Esophagus (tissue), 2 donors: ENCODE measurements around the gene ZP3. TPM values are rescaled to one million over a fixed set of nuclear protein-coding genes. Genes with fewer than 3 reads are reported as not detected.
"Not testable (repeated sequence)": the region's sequence is repeated elsewhere in the genome, so short reads cannot be mapped to it uniquely, and the experiment has no call there.

Experiments used
- H3K27ac ChIP-seq, 2 donors: one replicate each; pipeline ENCODE4 v1.5.1; 2013; ENCODE audit warnings: low read depth in 2 of 2, mild to moderate bottlenecking in 2 of 2, inconsistent platforms in 1 of 2, low read length in 1 of 2, moderate library complexity in 1 of 2
- H3K27me3 ChIP-seq, 2 donors: one replicate each; pipeline ENCODE4 v1.6.1; 2013; ENCODE audit warnings: low read length in 2 of 2, control low read depth in 1 of 2, mild to moderate bottlenecking in 1 of 2; ENCODE audit not compliant: insufficient read depth in 2 of 2, control insufficient read depth in 1 of 2
- H3K36me3 ChIP-seq, 2 donors: one replicate each; pipeline ENCODE4 v1.6.1; 2013; ENCODE audit warnings: low read length in 1 of 2; ENCODE audit not compliant: control insufficient read depth in 2 of 2, insufficient read depth in 2 of 2
- H3K4me1 ChIP-seq, 2 donors: one replicate each; pipeline ENCODE4 v1.6.1; 2013; ENCODE audit warnings: low read length in 1 of 2; ENCODE audit not compliant: control insufficient read depth in 2 of 2, insufficient read depth in 2 of 2
- H3K4me3 ChIP-seq, 2 donors: one replicate each; pipeline ENCODE4 v1.5.1; 2013; ENCODE audit warnings: low read length in 2 of 2, mild to moderate bottlenecking in 2 of 2, low read depth in 1 of 2, moderate library complexity in 1 of 2
- H3K9me3 ChIP-seq, 2 donors: one replicate each; pipeline ENCODE4 v1.6.1; 2013; ENCODE audit warnings: mild to moderate bottlenecking in 2 of 2, low read depth in 1 of 2, low read length in 1 of 2, moderate library complexity in 1 of 2; ENCODE audit not compliant: control insufficient read depth in 2 of 2, insufficient read depth in 1 of 2
- WGBS, 2 donors: extraction: QIAGEN DNeasy Blood & Tissue Kit; methylation state at CpG; one replicate each; pipeline ENCODE4 v1.1.7; 2013; 5-methylcytosine and 5-hydroxymethylcytosine counted together
- polyA plus RNA-seq, 2 donors: library from polyadenylated mRNA; stranded (reverse); fragments of 200-250 nt; gene quantifications; one replicate each; pipeline ENCODE4 v1.2.3, GENCODE V29; 2013
- donor health status: healthy with polysubstance abuse.
- donor health status: Bipolar disorder and iron deficiency.

Gene ZP3
- polyA plus RNA-seq, 2 donors, result 4.3 to 6.9 TPM

DNA sequence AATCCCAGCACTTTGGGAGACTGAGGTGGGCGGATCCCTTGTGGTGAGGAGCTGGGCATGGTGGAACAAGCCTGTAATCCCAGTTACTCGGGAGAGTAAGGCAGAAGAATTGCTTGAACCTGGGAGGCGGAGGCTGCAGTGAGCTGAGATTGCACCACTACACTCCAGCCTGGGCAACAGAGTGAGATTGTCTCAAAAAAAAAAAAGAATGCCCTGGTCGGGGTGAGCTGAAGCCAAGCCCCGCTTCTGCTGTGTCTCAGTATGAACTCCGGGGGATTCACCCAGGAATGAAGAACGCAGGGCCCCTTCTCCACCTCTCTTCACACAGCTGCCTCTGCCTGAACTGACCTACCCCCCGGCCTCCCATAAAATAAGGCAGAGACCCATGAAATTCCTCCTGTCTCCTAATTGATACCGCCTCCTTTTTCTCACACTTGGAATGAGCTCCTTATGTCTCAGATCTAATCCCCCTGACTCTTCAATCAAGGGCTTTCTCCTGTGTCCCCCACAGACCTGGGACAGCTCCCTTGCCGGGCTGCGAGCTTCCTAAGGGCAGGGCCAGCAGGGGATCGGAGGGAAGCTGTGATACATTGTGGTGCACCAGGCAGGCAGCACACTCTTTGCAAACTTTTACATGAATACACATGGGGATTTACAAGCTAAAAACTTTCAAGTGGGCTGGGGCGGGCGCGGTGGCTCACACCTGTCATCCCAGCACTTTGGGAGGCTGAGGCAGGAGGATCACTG is 911 bp upstream of the ZP3 start:
- Histone ChIP-seq H3K9me3 (no peaks in the 10 kb centered on the region), H3K4me1 (peaks cover 0 to 2% of the 10 kb centered on the region in 2 donors), H3K27me3 (no peaks in the 10 kb centered on the region), H3K27ac (peak overlapping the region in 1 of 2 donors; percentile 50), H3K4me3 (no peak overlapping the region), H3K36me3 (no peaks in the 10 kb centered on the region)
- WGBS, 2 donors, result 55 to 61% methylated on average over 14 to 15 of the region's 15 CpGs

DNA sequence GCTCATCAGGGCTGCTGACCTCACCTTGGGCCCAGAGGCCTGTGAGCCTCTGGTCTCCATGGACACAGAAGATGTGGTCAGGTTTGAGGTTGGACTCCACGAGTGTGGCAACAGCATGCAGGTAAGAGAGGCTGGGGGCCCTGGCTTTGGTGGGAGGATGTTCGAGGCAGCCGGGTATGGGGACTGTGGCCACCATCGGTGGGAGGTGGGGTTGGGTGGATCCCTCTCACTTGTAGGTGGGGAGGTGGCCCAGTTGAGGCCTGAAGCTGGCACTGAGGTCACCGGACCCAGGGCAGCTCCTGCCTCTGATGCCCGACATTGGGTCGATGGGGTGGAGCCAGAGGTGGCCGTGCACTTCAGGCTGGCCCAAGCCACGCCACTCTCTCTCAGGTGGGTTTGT is 406 bp downstream of the ZP3 start:
- H3K9me3 ChIP-seq, result no peaks in the 10 kb centered on the region
- no peak overlapping the region for H3K4me3 ChIP-seq
- no peak overlapping the region for H3K27ac ChIP-seq
- WGBS, 2 donors, result 92 to 94% methylated on average over 9 of the region's 9 CpGs
- H3K4me1 ChIP-seq, result peaks cover 0 to 2% of the 10 kb centered on the region in 2 donors
- no peaks in the 10 kb centered on the region for H3K36me3 ChIP-seq
- H3K27me3 ChIP-seq, result no peaks in the 10 kb centered on the region

DNA sequence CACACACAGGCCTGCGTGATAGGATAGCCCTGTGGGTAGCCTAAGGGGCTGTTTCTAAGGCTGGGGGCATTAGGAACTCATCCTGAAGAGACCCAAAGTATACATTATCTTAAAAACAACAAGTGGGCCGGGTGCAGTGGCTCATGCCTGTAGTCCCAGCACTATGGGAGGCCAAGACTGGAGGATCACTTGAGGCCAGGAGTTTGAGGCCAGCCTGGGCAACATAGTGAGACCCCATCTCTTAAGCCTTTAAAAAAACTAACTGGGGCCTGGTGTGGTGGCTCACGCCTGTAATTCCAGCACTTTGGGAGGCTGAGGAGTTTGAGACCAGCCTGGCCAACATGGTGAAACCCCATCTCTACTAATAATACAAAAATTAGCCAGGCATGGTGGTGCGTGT is 808 bp downstream of the ZP3 start:
- H3K36me3 ChIP-seq, H3K27me3 ChIP-seq, H3K4me1 ChIP-seq, H3K27ac ChIP-seq, H3K9me3 ChIP-seq, H3K4me3 ChIP-seq: not testable (repeated sequence)
- 85 to 94% methylated on average over 4 of the region's 4 CpGs for WGBS, 2 donors

DNA sequence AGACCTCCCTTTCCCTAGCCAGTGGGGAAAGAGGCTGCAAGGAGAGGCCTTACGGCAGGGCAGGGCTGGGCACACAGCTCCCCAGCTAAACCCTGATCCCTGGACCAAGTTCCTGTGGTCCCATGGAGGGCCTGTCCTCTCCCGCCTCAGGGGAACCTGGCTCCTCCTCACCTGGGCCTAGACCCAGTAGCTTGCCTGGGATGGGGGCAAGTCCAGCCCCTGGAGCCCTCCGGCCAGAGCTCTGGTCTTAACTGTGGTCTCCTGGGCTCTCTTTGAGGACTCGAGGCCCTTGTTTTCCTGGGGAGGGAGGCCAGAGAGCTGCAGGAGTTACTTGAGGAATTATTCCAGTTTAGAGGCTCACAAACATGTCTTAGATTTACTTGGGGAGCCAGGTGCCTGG is 1.5 kb downstream of the ZP3 start:
- no peak overlapping the region for H3K27ac ChIP-seq
- no peaks in the 10 kb centered on the region for H3K9me3 ChIP-seq
- no peaks in the 10 kb centered on the region for H3K36me3 ChIP-seq
- no peak overlapping the region for H3K4me3 ChIP-seq
- H3K4me1 ChIP-seq, result peaks cover 0 to 2% of the 10 kb centered on the region in 2 donors
- WGBS, 2 donors, result 93 to 98% methylated on average over 4 of the region's 4 CpGs
- H3K27me3 ChIP-seq, result no peaks in the 10 kb centered on the region

DNA sequence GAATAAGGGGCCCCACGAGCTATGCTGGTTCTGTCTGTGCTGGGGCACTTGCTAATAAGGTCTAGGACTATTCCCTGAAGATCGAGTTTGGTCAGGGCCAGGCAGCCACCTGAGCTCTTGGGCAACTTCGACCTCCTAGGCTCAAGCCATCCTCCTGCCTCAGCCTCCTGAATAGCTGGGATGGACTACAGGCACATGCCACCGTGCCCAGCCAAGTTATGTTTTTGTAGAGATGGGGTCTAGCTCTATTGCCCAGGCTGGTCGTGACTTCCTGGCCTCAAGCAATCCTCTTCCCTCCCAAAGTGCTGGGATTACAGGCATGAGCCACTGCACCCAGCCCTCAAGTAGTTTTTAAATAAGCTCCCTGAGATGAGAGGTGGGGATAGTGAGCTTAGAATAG is 2.9 kb downstream of the ZP3 start:
- Histone ChIP-seq H3K27me3 (no peaks in the 10 kb centered on the region), H3K9me3 (no peaks in the 10 kb centered on the region), H3K36me3 (no peaks in the 10 kb centered on the region), H3K27ac (no peak overlapping the region), H3K4me1 (peaks cover 0 to 2% of the 10 kb centered on the region in 2 donors), H3K4me3 (no peak overlapping the region)
- WGBS, 2 donors, result 86 to 90% methylated on average over 5 of the region's 5 CpGs

DNA sequence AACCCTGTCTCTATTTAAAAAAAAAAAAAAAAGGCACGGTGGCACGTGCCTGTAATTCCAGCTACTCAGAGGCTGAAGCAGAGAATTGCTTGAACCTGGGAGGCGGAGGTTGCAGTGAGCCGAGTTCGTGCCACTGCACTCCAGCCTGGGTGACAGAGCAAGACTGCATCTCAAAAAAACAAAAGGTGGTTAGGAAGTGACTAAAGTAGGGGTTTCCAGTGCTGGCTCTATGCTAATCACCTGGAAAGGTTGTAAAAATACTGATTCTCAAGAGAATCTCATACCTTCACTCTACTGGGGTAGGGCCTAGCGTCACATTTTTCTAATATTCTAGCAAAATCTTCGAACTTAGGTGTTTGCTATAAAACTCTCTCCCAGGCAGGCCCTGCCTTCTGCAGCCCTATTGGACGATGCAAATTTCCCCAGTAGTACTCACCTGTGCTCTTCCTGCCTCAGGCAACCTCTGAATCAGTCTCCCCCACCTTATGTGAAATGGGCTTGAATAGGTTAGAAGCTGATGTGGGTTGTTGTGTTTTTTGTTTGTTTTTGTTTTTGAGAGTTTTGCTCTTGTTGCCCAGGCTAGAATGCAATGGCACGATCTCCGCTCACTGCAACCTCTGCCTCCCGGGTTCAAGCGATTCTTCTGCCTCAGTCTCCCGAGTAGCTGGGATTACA is 3.5 kb downstream of the ZP3 start:
- 88 to 93% methylated on average over 13 of the region's 13 CpGs for WGBS, 2 donors
- Histone ChIP-seq H3K36me3 (no peaks in the 10 kb centered on the region), H3K27me3 (no peaks in the 10 kb centered on the region), H3K4me1 (peaks cover 0 to under 1% of the 10 kb centered on the region in 2 donors), H3K27ac (no peak overlapping the region), H3K4me3 (no peak overlapping the region), H3K9me3 (no peaks in the 10 kb centered on the region)

DNA sequence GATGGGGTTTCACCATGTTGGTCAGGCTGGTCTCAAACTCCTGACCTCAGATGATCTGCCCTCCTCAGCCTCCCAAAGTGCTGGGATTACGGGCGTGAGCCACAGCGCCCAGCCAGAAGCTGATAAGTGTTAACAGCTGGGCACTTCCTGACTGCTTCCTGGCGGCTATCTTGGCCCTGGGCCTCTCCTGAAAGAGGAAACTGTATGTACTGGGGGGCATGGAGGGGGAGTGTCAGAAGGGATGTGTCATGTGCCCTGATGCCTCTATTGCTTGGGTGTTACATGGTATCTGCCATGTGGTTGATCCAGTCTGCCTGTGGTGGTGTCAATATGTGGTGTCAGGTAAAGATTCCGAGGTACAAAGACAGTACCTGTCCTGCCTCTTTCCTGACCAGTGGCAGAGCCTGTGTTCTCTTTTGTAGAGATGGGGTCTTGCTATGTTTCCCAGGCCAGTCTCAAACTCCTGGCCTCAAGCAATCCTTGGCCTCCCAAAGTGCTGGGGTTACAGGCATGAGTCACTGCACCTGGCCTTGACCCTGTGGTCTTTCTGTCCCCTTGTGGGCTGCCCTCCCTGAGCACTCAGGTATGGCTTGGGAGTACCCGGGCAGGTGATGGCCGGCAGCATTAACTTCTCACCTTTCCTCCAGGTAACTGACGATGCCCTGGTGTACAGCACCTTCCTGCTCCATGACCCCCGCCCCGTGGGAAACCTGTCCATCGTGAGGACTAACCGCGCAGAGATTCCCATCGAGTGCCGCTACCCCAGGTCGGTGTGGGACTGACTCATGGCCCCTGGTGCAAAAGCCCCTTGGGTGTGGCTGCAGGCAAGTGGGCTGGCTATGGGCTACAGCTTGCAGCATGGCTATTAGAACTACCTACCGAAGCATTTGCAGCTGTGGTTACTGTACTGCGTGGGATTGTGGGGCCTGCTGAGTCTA is 4.4 kb downstream of the ZP3 start:
- no peaks in the 10 kb centered on the region for H3K27me3 ChIP-seq
- no peaks in the 10 kb centered on the region for H3K4me1 ChIP-seq
- H3K36me3 ChIP-seq, result no peaks in the 10 kb centered on the region
- WGBS, 2 donors, result 86% methylated on average over 18 of the region's 18 CpGs
- no peak overlapping the region for H3K4me3 ChIP-seq
- H3K27ac ChIP-seq, result no peak overlapping the region
- no peaks in the 10 kb centered on the region for H3K9me3 ChIP-seq

DNA sequence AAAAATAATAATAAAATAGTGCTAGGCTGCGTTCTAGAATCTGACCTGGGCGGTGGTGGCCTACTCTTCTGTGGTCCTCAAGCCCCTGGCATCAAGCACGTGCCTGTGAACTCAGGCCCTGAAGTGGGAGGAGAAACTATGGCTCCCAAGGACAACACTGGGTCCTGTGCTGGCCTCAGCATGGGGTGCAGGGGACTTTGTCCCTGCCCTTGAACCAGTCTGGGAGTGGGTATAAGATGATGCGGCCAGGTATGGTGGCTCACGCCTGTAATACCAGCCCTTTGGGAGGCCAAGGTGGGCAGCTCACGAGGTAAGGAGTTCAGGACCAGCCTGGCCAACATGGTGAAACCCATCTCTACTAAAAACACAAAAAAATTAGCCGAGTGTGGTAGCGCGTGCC is 5.5 kb downstream of the ZP3 start:
- Histone ChIP-seq H3K4me3 (no peak overlapping the region), H3K36me3 (no peaks in the 10 kb centered on the region), H3K4me1 (no peaks in the 10 kb centered on the region), H3K27ac (no peak overlapping the region), H3K9me3 (no peaks in the 10 kb centered on the region), H3K27me3 (no peaks in the 10 kb centered on the region)
- WGBS, 2 donors, result 93 to 95% methylated on average over 9 of the region's 9 CpGs

DNA sequence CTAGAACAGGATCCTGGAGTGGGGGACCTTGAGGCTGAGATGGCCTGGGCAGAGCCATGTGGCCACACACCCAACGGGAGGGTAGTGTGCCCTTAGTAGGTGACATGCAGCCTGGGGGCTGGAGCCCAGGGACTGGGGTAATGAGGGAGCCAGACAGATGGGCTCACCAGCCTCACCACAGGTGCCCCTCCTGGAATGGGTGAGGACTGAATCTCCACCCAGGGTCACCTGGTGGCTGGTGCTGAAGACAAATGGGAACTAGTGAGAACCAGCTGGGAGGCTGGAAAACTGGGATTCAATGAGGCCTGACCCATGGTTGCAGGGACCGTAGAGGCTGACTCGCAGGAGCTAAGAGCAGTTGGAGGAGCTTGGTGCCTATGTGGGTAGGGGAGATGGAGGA is 6.1 kb downstream of the ZP3 start:
- Histone ChIP-seq H3K36me3 (no peaks in the 10 kb centered on the region), H3K27ac (no peak overlapping the region), H3K4me3 (no peak overlapping the region), H3K27me3 (no peaks in the 10 kb centered on the region), H3K4me1 (no peaks in the 10 kb centered on the region), H3K9me3 (no peaks in the 10 kb centered on the region)
- WGBS, 2 donors, result 90 to 98% methylated on average over 3 of the region's 3 CpGs
